ENCODE measurements around the gene CRYBA2. TPM values are rescaled to one million over a fixed set of nuclear protein-coding genes. Genes with fewer than 3 reads are reported as not detected.

CRYBA2 gene
- total and polyA plus RNA-seq, 2 experiments from 2014 or later: not detected

DNA sequence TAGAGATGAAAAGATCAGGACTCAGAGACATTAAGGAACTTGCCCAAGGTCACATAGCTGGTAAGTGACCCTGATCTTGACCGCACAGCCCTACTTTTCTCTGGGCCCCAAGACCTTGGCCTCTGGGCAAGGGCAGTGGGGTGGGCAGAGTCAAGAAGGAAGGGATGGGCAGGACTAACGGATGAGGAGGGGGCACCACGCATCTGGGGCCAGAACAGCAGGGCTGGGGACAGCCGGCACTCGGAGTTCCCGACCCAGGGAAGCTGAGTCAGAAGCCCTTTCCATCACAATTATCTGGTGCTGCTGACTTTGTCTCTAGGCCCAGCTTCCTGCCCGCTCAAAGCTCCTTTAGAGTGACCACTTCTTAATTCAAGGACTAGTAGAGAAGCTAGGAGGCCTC is 33.7 kb upstream of the CRYBA2 start:
- Mint-ChIP-seq H3K4me1 (peaks cover 3% of the 10 kb centered on the region; the same call in 2 of the 3 replicates), H3K27ac (no peak overlapping the region), H3K4me3 (no peak overlapping the region), H3K27me3 (ENCODE audit: insufficient read depth, low read depth, poor library complexity) (peaks cover 15% of the 10 kb centered on the region), H3K9me3 (no peaks in the 10 kb centered on the region), H3K36me3 (ENCODE audit: low read depth) (no peaks in the 10 kb centered on the region)
- Histone ChIP-seq H3F3A (replicated peaks; ENCODE audit: low read depth) (no peaks in the 10 kb centered on the region), H3K27me3 (ENCODE audit: insufficient read depth) (no peaks in the 10 kb centered on the region), H3K4me1 (ENCODE audit: insufficient read depth) (no peaks in the 10 kb centered on the region), H3K79me2 (replicated peaks; ENCODE audit: insufficient read depth) (no peaks in the 10 kb centered on the region), H3K4me2 (no peak overlapping the region), H3K4me3 (no peak overlapping the region), H3K36me3 (ENCODE audit: insufficient read depth) (no peaks in the 10 kb centered on the region), H2AFZ (no peak overlapping the region), H3K27ac (ENCODE audit: low read depth) (no peak overlapping the region), H4K20me1 (replicated peaks; ENCODE audit: insufficient read depth) (no peaks in the 10 kb centered on the region), H3K9me2 (ENCODE audit: insufficient read depth) (no peaks in the 10 kb centered on the region)
- DNase-seq (ENCODE audit: low spot score) (no peak), ATAC-seq (no peak)
- TF ChIP-seq POLR2AphosphoS5 (IDR thresholded peaks at IDR 0.05; ENCODE audit: low read depth) (no peak), EZH2 (IDR thresholded peaks at IDR 0.05; ENCODE audit: low read depth, unreplicated experiment) (no peak), EZH2phosphoT487 (IDR thresholded peaks at IDR 0.05; ENCODE audit: unreplicated experiment) (no peak), ZNF114 (CRISPR knock-in tag; IDR thresholded peaks at IDR 0.05) (no peak), STAT1 (IDR thresholded peaks at IDR 0.05; ENCODE audit: unreplicated experiment) (no peak), CREB1 (CRISPR knock-in tag; IDR thresholded peaks at IDR 0.05; ENCODE audit: low read depth) (no peak), NANOG (IDR thresholded peaks at IDR 0.05; ENCODE audit: borderline replicate concordance) (no peak), ZNF331 (CRISPR knock-in tag; IDR thresholded peaks at IDR 0.05; ENCODE audit: low read depth) (no peak), JUNB (IDR thresholded peaks at IDR 0.05; ENCODE audit: unreplicated experiment) (no peak), ETS1 (IDR thresholded peaks at IDR 0.05) (no peak)
- TF ChIP-seq, protein P1, sequence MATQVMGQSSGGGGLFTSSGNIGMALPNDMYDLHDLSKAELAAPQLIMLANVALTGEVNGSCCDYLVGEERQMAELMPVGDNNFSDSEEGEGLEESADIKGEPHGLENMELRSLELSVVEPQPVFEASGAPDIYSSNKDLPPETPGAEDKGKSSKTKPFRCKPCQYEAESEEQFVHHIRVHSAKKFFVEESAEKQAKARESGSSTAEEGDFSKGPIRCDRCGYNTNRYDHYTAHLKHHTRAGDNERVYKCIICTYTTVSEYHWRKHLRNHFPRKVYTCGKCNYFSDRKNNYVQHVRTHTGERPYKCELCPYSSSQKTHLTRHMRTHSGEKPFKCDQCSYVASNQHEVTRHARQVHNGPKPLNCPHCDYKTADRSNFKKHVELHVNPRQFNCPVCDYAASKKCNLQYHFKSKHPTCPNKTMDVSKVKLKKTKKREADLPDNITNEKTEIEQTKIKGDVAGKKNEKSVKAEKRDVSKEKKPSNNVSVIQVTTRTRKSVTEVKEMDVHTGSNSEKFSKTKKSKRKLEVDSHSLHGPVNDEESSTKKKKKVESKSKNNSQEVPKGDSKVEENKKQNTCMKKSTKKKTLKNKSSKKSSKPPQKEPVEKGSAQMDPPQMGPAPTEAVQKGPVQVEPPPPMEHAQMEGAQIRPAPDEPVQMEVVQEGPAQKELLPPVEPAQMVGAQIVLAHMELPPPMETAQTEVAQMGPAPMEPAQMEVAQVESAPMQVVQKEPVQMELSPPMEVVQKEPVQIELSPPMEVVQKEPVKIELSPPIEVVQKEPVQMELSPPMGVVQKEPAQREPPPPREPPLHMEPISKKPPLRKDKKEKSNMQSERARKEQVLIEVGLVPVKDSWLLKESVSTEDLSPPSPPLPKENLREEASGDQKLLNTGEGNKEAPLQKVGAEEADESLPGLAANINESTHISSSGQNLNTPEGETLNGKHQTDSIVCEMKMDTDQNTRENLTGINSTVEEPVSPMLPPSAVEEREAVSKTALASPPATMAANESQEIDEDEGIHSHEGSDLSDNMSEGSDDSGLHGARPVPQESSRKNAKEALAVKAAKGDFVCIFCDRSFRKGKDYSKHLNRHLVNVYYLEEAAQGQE (IDR thresholded peaks at IDR 0.05; ENCODE audit: unreplicated experiment): no peak
- TF ChIP-seq, protein P2, sequence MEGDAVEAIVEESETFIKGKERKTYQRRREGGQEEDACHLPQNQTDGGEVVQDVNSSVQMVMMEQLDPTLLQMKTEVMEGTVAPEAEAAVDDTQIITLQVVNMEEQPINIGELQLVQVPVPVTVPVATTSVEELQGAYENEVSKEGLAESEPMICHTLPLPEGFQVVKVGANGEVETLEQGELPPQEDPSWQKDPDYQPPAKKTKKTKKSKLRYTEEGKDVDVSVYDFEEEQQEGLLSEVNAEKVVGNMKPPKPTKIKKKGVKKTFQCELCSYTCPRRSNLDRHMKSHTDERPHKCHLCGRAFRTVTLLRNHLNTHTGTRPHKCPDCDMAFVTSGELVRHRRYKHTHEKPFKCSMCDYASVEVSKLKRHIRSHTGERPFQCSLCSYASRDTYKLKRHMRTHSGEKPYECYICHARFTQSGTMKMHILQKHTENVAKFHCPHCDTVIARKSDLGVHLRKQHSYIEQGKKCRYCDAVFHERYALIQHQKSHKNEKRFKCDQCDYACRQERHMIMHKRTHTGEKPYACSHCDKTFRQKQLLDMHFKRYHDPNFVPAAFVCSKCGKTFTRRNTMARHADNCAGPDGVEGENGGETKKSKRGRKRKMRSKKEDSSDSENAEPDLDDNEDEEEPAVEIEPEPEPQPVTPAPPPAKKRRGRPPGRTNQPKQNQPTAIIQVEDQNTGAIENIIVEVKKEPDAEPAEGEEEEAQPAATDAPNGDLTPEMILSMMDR (conservative IDR thresholded peaks at IDR 0.05; ENCODE audit: low read depth in 2 of 2): no peak
- TF ChIP-seq, protein P3, sequence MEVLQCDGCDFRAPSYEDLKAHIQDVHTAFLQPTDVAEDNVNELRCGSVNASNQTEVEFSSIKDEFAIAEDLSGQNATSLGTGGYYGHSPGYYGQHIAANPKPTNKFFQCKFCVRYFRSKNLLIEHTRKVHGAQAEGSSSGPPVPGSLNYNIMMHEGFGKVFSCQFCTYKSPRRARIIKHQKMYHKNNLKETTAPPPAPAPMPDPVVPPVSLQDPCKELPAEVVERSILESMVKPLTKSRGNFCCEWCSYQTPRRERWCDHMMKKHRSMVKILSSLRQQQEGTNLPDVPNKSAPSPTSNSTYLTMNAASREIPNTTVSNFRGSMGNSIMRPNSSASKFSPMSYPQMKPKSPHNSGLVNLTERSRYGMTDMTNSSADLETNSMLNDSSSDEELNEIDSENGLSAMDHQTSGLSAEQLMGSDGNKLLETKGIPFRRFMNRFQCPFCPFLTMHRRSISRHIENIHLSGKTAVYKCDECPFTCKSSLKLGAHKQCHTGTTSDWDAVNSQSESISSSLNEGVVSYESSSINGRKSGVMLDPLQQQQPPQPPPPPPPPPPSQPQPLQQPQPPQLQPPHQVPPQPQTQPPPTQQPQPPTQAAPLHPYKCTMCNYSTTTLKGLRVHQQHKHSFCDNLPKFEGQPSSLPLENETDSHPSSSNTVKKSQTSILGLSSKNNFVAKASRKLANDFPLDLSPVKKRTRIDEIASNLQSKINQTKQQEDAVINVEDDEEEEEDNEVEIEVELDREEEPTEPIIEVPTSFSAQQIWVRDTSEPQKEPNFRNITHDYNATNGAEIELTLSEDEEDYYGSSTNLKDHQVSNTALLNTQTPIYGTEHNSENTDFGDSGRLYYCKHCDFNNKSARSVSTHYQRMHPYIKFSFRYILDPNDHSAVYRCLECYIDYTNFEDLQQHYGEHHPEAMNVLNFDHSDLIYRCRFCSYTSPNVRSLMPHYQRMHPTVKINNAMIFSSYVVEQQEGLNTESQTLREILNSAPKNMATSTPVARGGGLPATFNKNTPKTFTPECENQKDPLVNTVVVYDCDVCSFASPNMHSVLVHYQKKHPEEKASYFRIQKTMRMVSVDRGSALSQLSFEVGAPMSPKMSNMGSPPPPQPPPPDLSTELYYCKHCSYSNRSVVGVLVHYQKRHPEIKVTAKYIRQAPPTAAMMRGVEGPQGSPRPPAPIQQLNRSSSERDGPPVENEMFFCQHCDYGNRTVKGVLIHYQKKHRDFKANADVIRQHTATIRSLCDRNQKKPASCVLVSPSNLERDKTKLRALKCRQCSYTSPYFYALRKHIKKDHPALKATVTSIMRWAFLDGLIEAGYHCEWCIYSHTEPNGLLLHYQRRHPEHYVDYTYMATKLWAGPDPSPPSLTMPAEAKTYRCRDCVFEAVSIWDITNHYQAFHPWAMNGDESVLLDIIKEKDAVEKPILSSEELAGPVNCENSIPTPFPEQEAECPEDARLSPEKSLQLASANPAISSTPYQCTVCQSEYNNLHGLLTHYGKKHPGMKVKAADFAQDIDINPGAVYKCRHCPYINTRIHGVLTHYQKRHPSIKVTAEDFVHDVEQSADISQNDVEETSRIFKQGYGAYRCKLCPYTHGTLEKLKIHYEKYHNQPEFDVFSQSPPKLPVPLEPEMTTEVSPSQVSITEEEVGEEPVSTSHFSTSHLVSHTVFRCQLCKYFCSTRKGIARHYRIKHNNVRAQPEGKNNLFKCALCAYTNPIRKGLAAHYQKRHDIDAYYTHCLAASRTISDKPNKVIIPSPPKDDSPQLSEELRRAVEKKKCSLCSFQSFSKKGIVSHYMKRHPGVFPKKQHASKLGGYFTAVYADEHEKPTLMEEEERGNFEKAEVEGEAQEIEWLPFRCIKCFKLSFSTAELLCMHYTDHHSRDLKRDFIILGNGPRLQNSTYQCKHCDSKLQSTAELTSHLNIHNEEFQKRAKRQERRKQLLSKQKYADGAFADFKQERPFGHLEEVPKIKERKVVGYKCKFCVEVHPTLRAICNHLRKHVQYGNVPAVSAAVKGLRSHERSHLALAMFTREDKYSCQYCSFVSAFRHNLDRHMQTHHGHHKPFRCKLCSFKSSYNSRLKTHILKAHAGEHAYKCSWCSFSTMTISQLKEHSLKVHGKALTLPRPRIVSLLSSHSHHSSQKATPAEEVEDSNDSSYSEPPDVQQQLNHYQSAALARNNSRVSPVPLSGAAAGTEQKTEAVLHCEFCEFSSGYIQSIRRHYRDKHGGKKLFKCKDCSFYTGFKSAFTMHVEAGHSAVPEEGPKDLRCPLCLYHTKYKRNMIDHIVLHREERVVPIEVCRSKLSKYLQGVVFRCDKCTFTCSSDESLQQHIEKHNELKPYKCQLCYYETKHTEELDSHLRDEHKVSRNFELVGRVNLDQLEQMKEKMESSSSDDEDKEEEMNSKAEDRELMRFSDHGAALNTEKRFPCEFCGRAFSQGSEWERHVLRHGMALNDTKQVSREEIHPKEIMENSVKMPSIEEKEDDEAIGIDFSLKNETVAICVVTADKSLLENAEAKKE (CRISPR knock-in tag; IDR thresholded peaks at IDR 0.05): no peak
